ENCODE results near the gene DHTKD1.

GRCh38 chr10:12160664-12161063 lies 91.9 kb downstream of the DHTKD1 start:
- TF ChIP-seq CTCF (conservative IDR thresholded peaks at IDR 0.05 in 1 of 2, IDR thresholded peaks at IDR 0.05 in 1 of 2; ENCODE audit: low read depth in 1 of 2, low read length in 2 of 2) (no peak), EZH2 (IDR thresholded peaks at IDR 0.05; ENCODE audit: low read length, missing control alignments) (no peak)
